Measurements from ENCODE around the gene FOXP2. TPM values are rescaled to one million over a fixed set of nuclear protein-coding genes. Genes with fewer than 3 reads are reported as not detected.
A peak's percentile ranks its signal among the peaks of the same experiment; 100 is the strongest.

Gene FOXP2
- total and polyA plus RNA-seq, 2 of the 4 experiments (the other 2 are of a cell fraction): 0.89 to 1.1 TPM

GRCh38 chr7:114415064-114415989 lies 712 bp downstream of the FOXP2 start:
- no peaks in the 10 kb centered on the region for H3K79me1 ChIP-seq (ENCODE audit: low read depth in 1 of 2, low read length in 2 of 2)
- dilution Hi-C loops (cut with HindIII; ENCODE audit: low sequenced_read_pairs, unreplicated experiment): no loop called here
- peak overlapping the region; percentile 57; the same call in 1 of the 2 replicates for H3K27ac ChIP-seq (ENCODE audit: insufficient read depth, low read length)
- peak overlapping the region; percentile 12 for H2AK9ac ChIP-seq (replicated peaks; ENCODE audit: low read depth, low read length, poor library complexity)
- WGBS, 2 experiments (ENCODE audit: extremely low coverage in 2 of 2, insufficient read length in 1 of 2): 11% methylated on average over 8 of the region's 14 CpGs; no CpG with 5 or more reads in 1 of the 2 experiments
- H2AFZ ChIP-seq (replicated peaks; ENCODE audit: low read length, poor library complexity): peak overlapping the region; percentile 83
- H3K23ac ChIP-seq (ENCODE audit: low read depth, low read length): peak overlapping the region; percentile 63
- peak overlapping the region; percentile 51; the same call in 1 of the 2 replicates for H4K5ac ChIP-seq (ENCODE audit: low read depth, low read length)
- H2AK5ac ChIP-seq (ENCODE audit: low read depth, low read length): peak overlapping the region; percentile 60; the same call in 1 of the 2 replicates
- H3K27me3 ChIP-seq (ENCODE audit: control insufficient read depth, insufficient read depth, low read length): no peaks in the 10 kb centered on the region
- peak overlapping the region; percentile 12 for H4K91ac ChIP-seq (ENCODE audit: insufficient read depth, low read depth, low read length)
- H2BK15ac ChIP-seq (ENCODE audit: low read depth, low read length): peak overlapping the region; percentile 74; the same call in 1 of the 3 replicates
- H3K14ac ChIP-seq (replicated peaks; ENCODE audit: low read depth, low read length): peak overlapping the region; percentile 95
- peaks cover 13% of the 10 kb centered on the region for H3K4me1 ChIP-seq (ENCODE audit: control insufficient read depth, insufficient read depth, low read length)
- peak overlapping the region; percentile 44 to 68; a peak in 2 of 4 replicates for H4K8ac ChIP-seq (ENCODE audit: low read depth in 2 of 2, low read length in 2 of 2)
- ATAC-seq (ENCODE audit: low read depth): 0 out of 2 replicates have a peak, but pooled peaks have one; percentile 7
- in situ Hi-C loops (cut with MboI; ENCODE audit: low sequenced_read_pairs): no loop called here
- no peaks in the 10 kb centered on the region for H4K20me1 ChIP-seq (ENCODE audit: insufficient read depth, low read length)
- no peaks in the 10 kb centered on the region for H3K36me3 ChIP-seq (ENCODE audit: control insufficient read depth, insufficient read depth, low read length)
- peaks cover 6% of the 10 kb centered on the region; the same call in 1 of the 2 replicates for H3K9me1 ChIP-seq (ENCODE audit: insufficient read depth, low read length)
- peak overlapping the region; percentile 83; the same call in 1 of the 2 replicates for H2BK20ac ChIP-seq (ENCODE audit: low read depth, low read length)
- peak overlapping the region; percentile 85 for H3K9ac ChIP-seq (ENCODE audit: low read depth, low read length)
- TF ChIP-seq CHD1 (IDR thresholded peaks at IDR 0.05; ENCODE audit: low read depth, low read length): no peak
- no peak for TF ChIP-seq RFX5 (IDR thresholded peaks at IDR 0.05; ENCODE audit: low read depth, low read length)
- no peak for TF ChIP-seq ELK1 (IDR thresholded peaks at IDR 0.05; ENCODE audit: borderline replicate concordance, low read depth, low read length)
- no peak for TF ChIP-seq SMC3 (IDR thresholded peaks at IDR 0.05; ENCODE audit: low read depth, low read length)
- TF ChIP-seq RCOR1 (IDR thresholded peaks at IDR 0.05; ENCODE audit: insufficient replicate concordance, low read length): no peak
- TF ChIP-seq RAD21 (IDR thresholded peaks at IDR 0.05; ENCODE audit: low read length): no peak
- no TSS peak for BruUV-seq (replicated peaks)
- peak overlapping the region; percentile 74 for H3K4ac ChIP-seq (ENCODE audit: low read depth, low read length)
- H2BK5ac ChIP-seq (ENCODE audit: low read depth, low read length, poor library complexity, severe bottlenecking): peak overlapping the region; percentile 82
- H3K18ac ChIP-seq (ENCODE audit: low read depth, low read length): peak overlapping the region; percentile 87
- ChIA-PET POLR2A (ENCODE audit: unreplicated experiment) (no interaction called here), CTCF (interaction anchor here (0.8 to 1.4 kb wide), 2 partner anchors 11 kb away, joined by 3 to 6 read pairs; no protein-coding TSS in a partner anchor)
- peak overlapping the region; percentile 39; the same call in 1 of the 2 replicates for H3K56ac ChIP-seq (ENCODE audit: extremely low read depth, insufficient read depth, low read length)
- H3K4me3 ChIP-seq (ENCODE audit: insufficient read depth, low read depth, low read length): peak overlapping the region; percentile 9; the same call in 1 of the 2 replicates
- no peak for DNase-seq
- intact Hi-C loops (cut with micrococcal nuclease): no loop called here
- H3K9me3 ChIP-seq (ENCODE audit: control insufficient read depth, insufficient read depth, low read length): no peaks in the 10 kb centered on the region
- H2BK120ac ChIP-seq (ENCODE audit: low read depth, low read length): peak overlapping the region; percentile 82
- peak overlapping the region; percentile 84 for H3K4me2 ChIP-seq (ENCODE audit: low read depth, low read length)

Data from IMR-90 (cell line).